Mesodermal cell (in vitro differentiated cells): Measurements from ENCODE around the gene TREM1. TPM values are rescaled to one million over a fixed set of nuclear protein-coding genes. Genes with fewer than 3 reads are reported as not detected.

Experiments used
- H3K27ac ChIP-seq: 2 replicates; pipeline ENCODE4 v1.7.0; 2013; ENCODE audit warnings: mild to moderate bottlenecking, low read depth, low read length, moderate library complexity; ENCODE audit not compliant: severe bottlenecking
- H3K36me3 ChIP-seq: 2 replicates; pipeline ENCODE4 v1.7.1; 2013; ENCODE audit warnings: mild to moderate bottlenecking, low read length, moderate library complexity; ENCODE audit not compliant: control insufficient read depth, insufficient read depth
- H3K4me1 ChIP-seq: one replicate; pipeline ENCODE4 v1.7.1; 2013; ENCODE audit warnings: mild to moderate bottlenecking, low read length; ENCODE audit not compliant: insufficient read depth, control insufficient read depth, poor library complexity, severe bottlenecking
- H3K4me3 ChIP-seq: 2 replicates; pipeline ENCODE4 v1.7.0; 2013; ENCODE audit warnings: low read length, control low read depth, mild to moderate bottlenecking; ENCODE audit not compliant: insufficient read depth, poor library complexity, severe bottlenecking; ENCODE audit errors: extremely low read depth
- H3K9me3 ChIP-seq: 2 replicates; pipeline ENCODE4 v1.7.1; 2013; ENCODE audit warnings: mild to moderate bottlenecking, low read length, moderate library complexity; ENCODE audit not compliant: control insufficient read depth
- WGBS, 2 experiments: methylation state at CpG; one replicate each; pipeline ENCODE4 v1.1.5; 2013; ENCODE audit warnings: missing lambda C conversion rate in 2 of 2; ENCODE audit not compliant: insufficient coverage in 2 of 2; 5-methylcytosine and 5-hydroxymethylcytosine counted together
- polyA plus RNA-seq, 2 experiments: library from polyadenylated mRNA; stranded (reverse); fragments of 50-300 nt; gene quantifications; one replicate each; pipeline ENCODE4 v1.2.3, GENCODE V29; 2013

The TREM1 gene
- not detected for polyA plus RNA-seq (2013, experiment 1 of 2)
- not detected for polyA plus RNA-seq (2013, experiment 2 of 2)

DNA sequence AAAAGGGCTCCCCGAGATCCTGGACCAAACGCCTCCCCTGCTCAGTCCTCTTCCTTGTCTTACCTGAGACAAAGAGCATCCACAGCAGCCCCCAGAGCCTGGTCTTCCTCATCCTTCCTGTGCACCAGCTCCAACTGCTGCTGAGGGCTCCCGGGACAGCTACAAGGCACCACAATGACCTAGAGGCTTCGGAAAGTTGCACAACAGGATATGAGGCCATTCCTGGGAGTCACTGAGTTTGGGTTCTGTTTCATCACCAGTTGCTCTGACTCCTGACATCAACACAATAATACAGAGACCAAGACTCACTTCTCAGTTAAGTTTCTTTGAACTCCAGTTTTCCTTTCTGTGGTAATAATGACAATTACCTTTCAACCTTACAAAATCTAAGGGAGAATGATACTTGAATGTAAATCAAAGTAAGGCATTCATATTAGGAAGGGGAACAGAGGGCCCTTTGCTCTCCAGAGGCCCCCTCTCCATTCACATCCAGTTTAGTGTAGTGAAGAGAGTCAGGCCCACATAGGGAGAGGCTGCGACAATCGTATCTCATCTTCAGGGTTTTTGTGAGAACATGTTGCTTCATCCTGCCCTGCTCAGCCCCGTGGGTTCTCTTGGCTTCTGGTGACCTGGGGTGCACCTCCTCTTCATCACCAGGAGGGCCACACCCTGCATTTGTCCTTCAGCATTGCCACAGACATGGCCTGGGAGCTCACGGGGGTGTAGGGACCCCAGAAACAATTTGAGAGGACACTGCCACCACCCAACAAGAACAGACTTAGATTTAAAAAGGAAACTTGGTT is at the start of gene TREM1:
Gene TREM1, minus strand, starts transcription at position 139 of the 803 bp plus-strand sequence. Its CDS starts 27 bp downstream, at position 112.
- Histone ChIP-seq H3K27ac (no peak within 1 kb of the TSS), H3K9me3 (no peaks in the 10 kb centered on the region), H3K4me3 (no peak within 1 kb of the TSS), H3K36me3 (no peaks in the 10 kb centered on the region), H3K4me1 (no peaks in the 10 kb centered on the region)
- WGBS, 2 experiments: 86 to 94% methylated on average over 4 to 7 of the region's 8 CpGs

GRCh38 chr6:41335943-41336342 is 49.5 kb upstream of the TREM1 start:
- no peak overlapping the region for H3K4me3 ChIP-seq
- H3K36me3 ChIP-seq: no peaks in the 10 kb centered on the region
- no peaks in the 10 kb centered on the region for H3K9me3 ChIP-seq
- no peak overlapping the region for H3K27ac ChIP-seq
- 84 to 86% methylated on average over 11 of the region's 11 CpGs for WGBS, 2 experiments
- no peaks in the 10 kb centered on the region for H3K4me1 ChIP-seq

DNA sequence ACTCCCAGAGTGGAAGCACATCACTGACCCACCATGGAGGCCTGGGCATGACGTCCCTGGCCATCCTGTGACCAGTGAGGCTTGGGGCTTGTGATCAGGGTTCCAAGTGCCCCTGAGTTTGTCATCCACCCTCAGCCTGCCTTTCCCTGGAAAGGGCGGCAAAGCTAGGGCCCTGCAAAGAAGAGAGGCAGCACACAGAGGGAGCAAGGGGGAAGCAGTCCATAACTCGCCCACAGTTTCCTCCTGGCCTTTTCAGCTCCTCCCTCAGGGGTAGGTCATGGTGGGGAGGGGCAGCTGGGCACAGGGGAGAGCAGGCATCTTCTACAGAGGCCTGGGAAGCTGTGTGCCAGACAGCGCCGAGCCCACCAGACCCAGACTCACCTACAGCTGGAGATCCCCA is 48.8 kb upstream of the TREM1 start, which contains the start of gene NCR2:
Gene NCR2, plus strand, starts transcription at position 313 of the 400 bp plus-strand sequence. CDS start 269 bp downstream, outside the sequence.
- Histone ChIP-seq H3K4me1 (no peaks in the 10 kb centered on the region), H3K36me3 (no peaks in the 10 kb centered on the region), H3K27ac (no peak within 1 kb of the TSS), H3K9me3 (no peaks in the 10 kb centered on the region), H3K4me3 (no peak within 1 kb of the TSS)
- WGBS, 2 experiments: 88 to 92% methylated on average over 3 to 4 of the region's 5 CpGs

DNA sequence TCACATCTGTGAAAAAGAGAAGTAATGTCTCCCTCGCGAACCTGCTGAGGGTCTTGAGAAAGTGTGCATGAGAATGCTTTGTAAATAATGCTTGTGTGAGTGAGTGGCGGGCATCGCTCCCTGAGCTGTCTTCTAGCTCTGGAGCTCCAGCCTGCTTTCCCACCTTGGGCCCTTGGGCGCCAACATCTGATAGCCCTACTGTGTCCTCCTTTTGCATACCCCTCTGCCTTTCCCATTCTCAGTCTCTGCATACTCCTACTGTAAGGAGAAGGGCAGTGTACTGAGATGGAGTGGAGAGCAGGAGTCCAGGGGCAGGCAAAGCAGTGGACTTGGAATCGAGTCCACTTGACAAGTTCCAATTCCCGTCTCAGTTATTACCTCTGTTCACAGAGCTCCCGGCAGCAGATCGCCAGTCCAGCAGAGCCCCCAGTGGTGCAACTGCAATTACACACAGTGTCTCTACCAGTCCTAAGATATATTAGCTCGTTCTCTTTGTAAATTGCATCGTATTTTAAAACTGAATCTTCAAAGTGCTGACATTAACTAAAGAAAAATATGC is 48.1 kb upstream of the TREM1 start:
- Histone ChIP-seq H3K36me3 (no peaks in the 10 kb centered on the region), H3K27ac (no peak overlapping the region), H3K9me3 (no peaks in the 10 kb centered on the region), H3K4me3 (no peak overlapping the region), H3K4me1 (no peaks in the 10 kb centered on the region)
- 62 to 91% methylated on average over 4 to 6 of the region's 11 CpGs for WGBS, 2 experiments

DNA sequence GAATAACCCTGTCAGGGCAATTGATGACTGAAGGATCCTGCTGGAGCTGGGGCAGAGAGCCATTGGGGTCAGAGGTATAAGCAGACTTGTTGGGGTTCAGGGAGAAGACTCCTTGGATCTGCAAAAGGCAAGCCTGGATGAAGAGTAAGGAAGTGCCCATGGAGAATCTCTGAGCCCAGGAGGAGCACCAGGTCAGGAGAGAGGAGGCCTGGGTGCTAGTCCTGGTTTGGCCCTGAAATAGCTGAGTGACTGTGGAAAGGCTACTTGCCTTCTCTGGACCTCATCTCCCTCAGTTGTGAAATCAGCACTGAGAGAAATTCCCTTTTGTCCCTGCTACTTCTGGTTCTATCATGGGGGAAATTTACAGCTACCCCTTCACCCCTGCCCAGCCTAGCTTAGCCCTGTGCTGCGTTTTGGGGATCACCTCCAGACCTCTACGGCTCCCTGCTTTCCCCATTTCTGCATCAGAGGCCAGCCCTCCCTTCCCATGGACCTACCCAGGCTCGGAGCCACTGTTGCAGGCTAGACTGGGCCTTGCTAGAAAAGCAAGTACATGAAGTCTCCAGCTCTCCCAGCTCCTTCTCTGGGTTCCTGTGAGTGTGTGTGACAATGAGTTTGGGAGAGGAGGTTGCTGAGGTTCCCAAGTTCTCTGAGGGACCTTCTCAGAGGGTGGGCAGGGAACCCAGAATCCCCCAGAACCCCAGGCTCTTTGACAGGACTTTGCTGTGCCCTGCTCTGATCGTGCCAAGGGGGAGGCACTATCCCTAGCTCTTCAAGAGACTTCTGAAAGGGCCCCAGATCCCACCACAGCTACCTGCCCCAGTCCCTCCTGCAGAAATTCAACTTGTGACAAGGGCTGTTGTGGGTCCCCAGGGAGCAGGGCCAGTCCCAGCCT is 46.6 kb upstream of the TREM1 start:
- H3K9me3 ChIP-seq: no peaks in the 10 kb centered on the region
- H3K4me1 ChIP-seq: no peaks in the 10 kb centered on the region
- no peaks in the 10 kb centered on the region for H3K36me3 ChIP-seq
- H3K4me3 ChIP-seq: no peak overlapping the region
- no peak overlapping the region for H3K27ac ChIP-seq
- 74 to 90% methylated on average over 3 of the region's 4 CpGs for WGBS, 2 experiments

DNA sequence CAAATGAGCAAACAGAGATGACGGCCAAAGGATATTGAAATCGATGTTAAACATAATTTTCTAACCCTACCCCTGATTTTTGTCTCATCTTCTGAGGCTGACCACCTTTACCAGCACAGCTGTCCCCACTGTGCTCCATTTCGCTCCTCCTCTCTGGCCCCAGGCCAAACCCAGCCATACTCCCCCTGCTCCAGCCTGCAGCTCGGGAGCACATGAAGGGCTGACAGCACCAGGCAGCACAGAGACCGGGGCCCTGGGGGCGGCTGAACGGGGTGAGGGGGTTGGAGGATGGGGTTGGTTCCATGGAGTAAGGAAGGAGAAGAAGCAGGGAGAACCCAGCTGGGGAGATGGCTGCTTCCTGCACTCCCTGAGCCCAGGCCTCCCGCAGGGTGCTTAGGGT is 45.8 kb upstream of the TREM1 start:
- H3K4me3 ChIP-seq: no peak overlapping the region
- no peaks in the 10 kb centered on the region for H3K9me3 ChIP-seq
- no peaks in the 10 kb centered on the region for H3K4me1 ChIP-seq
- 86 to 89% methylated on average over 7 of the region's 8 CpGs for WGBS, 2 experiments
- no peak overlapping the region for H3K27ac ChIP-seq
- H3K36me3 ChIP-seq: no peaks in the 10 kb centered on the region

- WGBS, 2 experiments: 93% methylated on average over 8 of the region's 11 CpGs
- Histone ChIP-seq H3K27ac (no peak overlapping the region), H3K4me3 (no peak overlapping the region), H3K4me1 (no peaks in the 10 kb centered on the region), H3K9me3 (no peaks in the 10 kb centered on the region), H3K36me3 (no peaks in the 10 kb centered on the region)
Observed at GRCh38 chr6:41331401-41332150, 45.1 kb upstream of the TREM1 start.

GRCh38 chr6:41327177-41327576 is 40.7 kb upstream of the TREM1 start:
- no peaks in the 10 kb centered on the region for H3K36me3 ChIP-seq
- no peak overlapping the region for H3K27ac ChIP-seq
- 100% methylated on average over 1 of the region's 2 CpGs; no CpG with 5 or more reads in 1 of the 2 experiments for WGBS, 2 experiments
- H3K9me3 ChIP-seq: no peaks in the 10 kb centered on the region
- H3K4me1 ChIP-seq: no peaks in the 10 kb centered on the region
- no peak overlapping the region for H3K4me3 ChIP-seq

- 85 to 87% methylated on average over 8 to 9 of the region's 9 CpGs for WGBS, 2 experiments
- no peak overlapping the region for H3K27ac ChIP-seq
- no peaks in the 10 kb centered on the region for H3K9me3 ChIP-seq
- no peaks in the 10 kb centered on the region for H3K4me1 ChIP-seq
- no peak overlapping the region for H3K4me3 ChIP-seq
- H3K36me3 ChIP-seq: no peaks in the 10 kb centered on the region
Observed at GRCh38 chr6:41326092-41326491, 39.6 kb upstream of the TREM1 start.
